Fibroblast of lung (primary cell): ENCODE measurements around the gene TRA2B.

Experiments
- CTCF ChIP-seq, 2 donors: IDR thresholded peaks in 1 of 2; conservative IDR thresholded peaks in 1 of 2; 1 replicate in 1 of 2; 2 replicates in 1 of 2; pipeline ENCODE4 v1.5.1; 2011 to 2012; ENCODE audit warnings: low read length in 2 of 2, control low read depth in 1 of 2, inconsistent platforms in 1 of 2, low read depth in 1 of 2, mild to moderate bottlenecking in 1 of 2
- EZH2 ChIP-seq: IDR thresholded peaks from 2 replicates; pipeline ENCODE4 v1.5.1; 2012; ENCODE audit warnings: low read length, control low read depth, mild to moderate bottlenecking; ENCODE audit errors: missing control alignments

DNA sequence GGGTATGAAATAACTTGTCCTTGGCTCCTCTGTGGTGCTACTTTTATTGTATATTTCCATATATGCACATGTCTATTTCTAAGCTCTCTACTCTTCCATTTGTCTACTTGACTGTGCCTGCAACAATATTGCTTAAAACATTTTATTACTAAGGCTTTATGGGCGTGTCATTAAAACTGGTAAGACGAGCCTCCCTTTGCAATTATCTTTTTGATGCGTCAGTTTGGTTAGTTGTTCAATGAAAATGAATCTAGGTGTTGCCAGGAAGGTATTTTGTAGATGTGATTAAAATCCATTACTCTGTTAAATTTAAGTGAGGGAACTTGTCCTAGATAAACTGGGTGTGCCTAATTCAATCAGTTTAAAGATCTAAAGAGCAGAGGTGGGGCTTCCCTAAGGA is 12.9 kb upstream of the TRA2B start:
- TF ChIP-seq CTCF (conservative IDR thresholded peaks at IDR 0.05 in 1 of 2, IDR thresholded peaks at IDR 0.05 in 1 of 2; ENCODE audit: low read depth in 1 of 2, low read length in 2 of 2) = no peak
- TF ChIP-seq EZH2 = no peak
